Embryonic facial prominence (tissue), 1 donor: ENCODE data around the gene TCF7.
A peak's percentile ranks its signal among the peaks of the same experiment; 100 is the strongest.
"Not testable (repeated sequence)": the region's sequence is repeated elsewhere in the genome, so short reads cannot be mapped to it uniquely, and the experiment has no call there.

Source experiments
- DNase-seq: peaks from one replicate; pipeline ENCODE4 v3.0.0-alpha.2; 2016; ENCODE audit errors: extremely low spot score

TCF7 gene

GRCh38 chr5:134145041-134145757 is 30.7 kb downstream of the TCF7 start:
- DNase-seq: no peak

- no peak for DNase-seq
Observed at GRCh38 chr5:134145779-134146581, 31.5 kb downstream of the TCF7 start.

GRCh38 chr5:134146651-134147518 is 32.4 kb downstream of the TCF7 start:
- DNase-seq: no peak

GRCh38 chr5:134148316-134148715 is 33.8 kb downstream of the TCF7 start:
- DNase-seq: no peak

GRCh38 chr5:134148986-134149539 is 34.6 kb downstream of the TCF7 start:
- DNase-seq: no peak

- DNase-seq: no peak
Observed at GRCh38 chr5:134149571-134150303, 35.3 kb downstream of the TCF7 start.

- no peak for DNase-seq
Observed at GRCh38 chr5:134151723-134152122, 37.2 kb downstream of the TCF7 start.

- not testable (repeated sequence) for DNase-seq
Observed at GRCh38 chr5:134152173-134152832, 37.8 kb downstream of the TCF7 start.

- no peak for DNase-seq
Observed at GRCh38 chr5:134153241-134153640, 38.8 kb downstream of the TCF7 start.

GRCh38 chr5:134153657-134154056 is 39.2 kb downstream of the TCF7 start:
- no peak for DNase-seq

GRCh38 chr5:134161513-134162395 is 47.3 kb downstream of the TCF7 start:
- DNase-seq: no peak

GRCh38 chr5:134162592-134162991 is 48.1 kb downstream of the TCF7 start:
- DNase-seq: no peak

GRCh38 chr5:134171972-134172371 is 57.5 kb downstream of the TCF7 start:
- DNase-seq: no peak

GRCh38 chr5:134174841-134175839 is 60.7 kb downstream of the TCF7 start:
- no peak for DNase-seq

- DNase-seq: peak; percentile 7
Observed at GRCh38 chr5:134175921-134176510, 61.5 kb downstream of the TCF7 start.

GRCh38 chr5:134176511-134177368 is 62.3 kb downstream of the TCF7 start, which contains the start of gene SKP1:
Gene SKP1 (minus strand): TSS chr5:134176950. CDS start chr5:134174022, 2,928 bp downstream.
- peak; percentile 74 for DNase-seq
